Body of pancreas (tissue), 4 donors: Measurements from ENCODE around the gene EML5.

Experiments
- POLR2A ChIP-seq, 3 donors: fragments of 450-650 bp; IDR thresholded peaks; one replicate each; pipeline ENCODE4 v1.6.1; 2016; ENCODE audit warnings: antibody characterized with exemption in 3 of 3, mild to moderate bottlenecking in 2 of 3
- TF ChIP-seq, protein P1 (sequence below), 7 experiments: fragments of 450-650 bp in 4 of 7; fragments of 200-600 bp in 3 of 7; sonication (generic) in 3 of 7; IDR thresholded peaks; one replicate each; pipeline ENCODE4 v1.5.1; 2016 to 2019; ENCODE audit warnings: antibody characterized with exemption in 7 of 7

DNA sequence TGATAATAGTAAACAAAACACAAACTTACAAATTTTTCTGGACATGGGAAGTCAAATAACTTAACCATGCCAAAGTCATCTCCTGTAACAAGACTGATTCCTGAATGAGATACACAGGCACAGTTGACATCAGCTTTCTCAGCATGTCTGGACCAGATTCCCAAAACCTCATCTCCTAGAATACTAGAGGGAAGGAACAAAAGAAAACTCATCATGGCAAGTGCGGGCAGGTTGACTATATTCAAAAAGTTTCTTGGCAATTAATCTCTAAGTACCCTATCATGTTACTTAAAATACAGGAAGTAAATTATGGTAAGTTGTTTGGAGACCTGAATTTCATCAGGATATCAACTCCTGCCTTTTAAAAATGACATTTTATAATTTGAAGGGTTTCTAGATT, 176.1 kb downstream of the EML5 start:
- no peak for TF ChIP-seq POLR2A (IDR thresholded peaks at IDR 0.05)
- TF ChIP-seq, protein P1, sequence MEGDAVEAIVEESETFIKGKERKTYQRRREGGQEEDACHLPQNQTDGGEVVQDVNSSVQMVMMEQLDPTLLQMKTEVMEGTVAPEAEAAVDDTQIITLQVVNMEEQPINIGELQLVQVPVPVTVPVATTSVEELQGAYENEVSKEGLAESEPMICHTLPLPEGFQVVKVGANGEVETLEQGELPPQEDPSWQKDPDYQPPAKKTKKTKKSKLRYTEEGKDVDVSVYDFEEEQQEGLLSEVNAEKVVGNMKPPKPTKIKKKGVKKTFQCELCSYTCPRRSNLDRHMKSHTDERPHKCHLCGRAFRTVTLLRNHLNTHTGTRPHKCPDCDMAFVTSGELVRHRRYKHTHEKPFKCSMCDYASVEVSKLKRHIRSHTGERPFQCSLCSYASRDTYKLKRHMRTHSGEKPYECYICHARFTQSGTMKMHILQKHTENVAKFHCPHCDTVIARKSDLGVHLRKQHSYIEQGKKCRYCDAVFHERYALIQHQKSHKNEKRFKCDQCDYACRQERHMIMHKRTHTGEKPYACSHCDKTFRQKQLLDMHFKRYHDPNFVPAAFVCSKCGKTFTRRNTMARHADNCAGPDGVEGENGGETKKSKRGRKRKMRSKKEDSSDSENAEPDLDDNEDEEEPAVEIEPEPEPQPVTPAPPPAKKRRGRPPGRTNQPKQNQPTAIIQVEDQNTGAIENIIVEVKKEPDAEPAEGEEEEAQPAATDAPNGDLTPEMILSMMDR (IDR thresholded peaks at IDR 0.05) = no peak
